ENCODE data around the gene CFAP99.

DNA sequence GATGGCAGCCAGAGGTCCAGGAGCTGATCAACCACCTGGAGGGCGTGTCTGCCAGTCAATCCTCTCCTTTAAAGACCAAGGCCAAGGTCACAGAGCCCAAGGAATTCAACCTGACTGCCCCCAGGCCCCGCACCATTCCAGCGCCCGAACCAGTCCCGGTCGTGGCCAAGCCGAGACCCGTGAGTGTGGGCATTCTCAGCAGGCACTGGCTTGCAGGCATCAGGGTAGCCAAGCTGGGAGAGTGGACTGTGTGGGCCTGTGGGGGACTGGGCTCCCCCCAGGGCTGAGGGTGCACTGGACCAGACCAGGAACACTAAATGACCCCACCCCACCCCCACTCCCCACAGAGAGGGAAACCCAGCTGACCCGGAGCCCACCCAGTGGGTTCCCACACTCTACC lies 26.4 kb downstream of the CFAP99 start:
- TF ChIP-seq CSDC2 (CRISPR knock-in tag; IDR thresholded peaks at IDR 0.05) (no peak), SNAI2 (CRISPR knock-in tag; IDR thresholded peaks at IDR 0.05) (no peak), PPARA (CRISPR knock-in tag; IDR thresholded peaks at IDR 0.05; ENCODE audit: borderline replicate concordance) (no peak), RARB (CRISPR knock-in tag; IDR thresholded peaks at IDR 0.05) (no peak), ZFP30 (CRISPR knock-in tag; IDR thresholded peaks at IDR 0.05) (no peak), POU6F1 (CRISPR knock-in tag; IDR thresholded peaks at IDR 0.05; ENCODE audit: borderline replicate concordance, low read depth) (no peak), ZNF565 (CRISPR knock-in tag; conservative IDR thresholded peaks at IDR 0.05; ENCODE audit: low read depth) (no peak), ZC3H10 (CRISPR knock-in tag; IDR thresholded peaks at IDR 0.05) (no peak), BACH2 (CRISPR knock-in tag; IDR thresholded peaks at IDR 0.05; ENCODE audit: borderline replicate concordance) (no peak), TSHZ2 (CRISPR knock-in tag; IDR thresholded peaks at IDR 0.05) (no peak)

All from SK-N-SH treated with all-trans-retinoic acid at 6 μM for 48 hours (cell line).